CD4-positive, alpha-beta T cell (primary cell): ENCODE results near the gene CPAMD8. TPM values are rescaled to one million over a fixed set of nuclear protein-coding genes. Genes with fewer than 3 reads are reported as not detected.

Experiments used
- ATAC-seq: fragments of 200-7000 bp; cut with Tn5 transposase; one replicate; pipeline ENCODE4 v1.10.0; 2022; ENCODE audit warnings: mild to moderate bottlenecking; ENCODE audit not compliant: poor library complexity
- CTCF ChIA-PET: fragments of 350-600 bp; sonication (Branson Sonifier 250); formaldehyde crosslinking; loops from one replicate; lab custom pipeline; 2021; ENCODE audit warnings: antibody characterized with exemption, inconsistent platforms; lab: Charles Lee
- POLR2A ChIA-PET: fragments of 350-600 bp; sonication (Branson Sonifier 250); formaldehyde crosslinking; loops from one replicate; lab custom pipeline; 2021; ENCODE audit warnings: antibody characterized with exemption, inconsistent platforms; lab: Charles Lee
- DNase-seq, 14 experiments: peaks; one replicate each; pipeline ENCODE4 v3.0.0-alpha.2; 2013 to 2020; ENCODE audit warnings: mixed read lengths in 2 of 14
- H3K27ac ChIP-seq, 2 donors: one replicate each; pipeline versions ENCODE4 v1.5.1 to v1.7.0; 2013; ENCODE audit warnings: low read length in 2 of 2, low read depth in 1 of 2, mild to moderate bottlenecking in 1 of 2
- H3K27me3 ChIP-seq, 2 experiments: 1 replicate in 1 of 2; 2 replicates in 1 of 2; pipeline versions ENCODE4 v1.6.1 to v1.7.0; 2013; ENCODE audit warnings: low read length in 2 of 2, control low read depth in 1 of 2, mild to moderate bottlenecking in 1 of 2, moderate library complexity in 1 of 2; ENCODE audit not compliant: insufficient read depth in 2 of 2, control insufficient read depth in 1 of 2
- H3K36me3 ChIP-seq: one replicate; pipeline ENCODE4 v1.6.1; 2013; ENCODE audit warnings: low read length, control low read depth; ENCODE audit not compliant: insufficient read depth
- H3K4me1 ChIP-seq: one replicate; pipeline ENCODE4 v1.6.1; 2013; ENCODE audit warnings: low read length, control low read depth; ENCODE audit not compliant: insufficient read depth
- H3K4me3 ChIP-seq: one replicate; pipeline ENCODE4 v1.5.1; 2013; ENCODE audit warnings: mild to moderate bottlenecking, low read length, moderate library complexity
- H3K9me3 ChIP-seq, 2 experiments: 1 replicate in 1 of 2; 2 replicates in 1 of 2; pipeline versions ENCODE4 v1.6.1 to v1.7.0; 2013; ENCODE audit warnings: low read length in 2 of 2, mild to moderate bottlenecking in 2 of 2, control low read depth in 1 of 2, moderate library complexity in 1 of 2; ENCODE audit not compliant: control insufficient read depth in 1 of 2, insufficient read depth in 1 of 2
- H3K27ac Mint-ChIP-seq: one replicate; pipeline ENCODE4 v1.8.0; 2020; ENCODE audit warnings: mixed read lengths
- H3K27me3 Mint-ChIP-seq: one replicate; pipeline ENCODE4 v1.8.0; 2021; ENCODE audit warnings: mixed read lengths
- H3K36me3 Mint-ChIP-seq: one replicate; pipeline ENCODE4 v1.8.0; 2021; ENCODE audit warnings: low read depth, mixed read lengths
- H3K4me1 Mint-ChIP-seq: one replicate; pipeline ENCODE4 v1.8.0; 2021; ENCODE audit warnings: low read depth, mixed read lengths
- H3K4me3 Mint-ChIP-seq: one replicate; pipeline ENCODE4 v1.8.0; 2020; ENCODE audit warnings: mild to moderate bottlenecking, mixed read lengths
- H3K9me3 Mint-ChIP-seq: one replicate; pipeline ENCODE4 v1.8.0; 2020; ENCODE audit warnings: mixed read lengths
- CTCF ChIP-seq: fragments of 200-600 bp; IDR thresholded peaks from one replicate; pipeline ENCODE4 v1.8.0; 2022; ENCODE audit warnings: antibody characterized with exemption, mild to moderate bottlenecking
- intact Hi-C, 2 experiments: fragments of 100-400 bp; cut with DNase I in 1 of 2; cut with micrococcal nuclease in 1 of 2; formaldehyde crosslinking; loops; one replicate each; pipeline versions ENCODE4 v1.15.1 to v1.9.0; 2023 to 2025; cut with DNase I, micrococcal nuclease
- total RNA-seq, 174 experiments: library from RNA in 2 of 174; stranded (reverse) in 2 of 174; gene quantifications; one replicate each; pipeline ENCODE4 v1.2.3 and lab custom pipeline; 2021 to 2026

CPAMD8 gene
- total RNA-seq, 2 experiments from 2014 or later, result 0.05 to 0.34 TPM

GRCh38 chr19:16889366-16889882 is 137.2 kb downstream of the CPAMD8 start:
- CTCF ChIA-PET, result no interaction called here
- no peak overlapping the region for H3K27ac Mint-ChIP-seq
- no peak overlapping the region for H3K27ac ChIP-seq

GRCh38 chr19:16888629-16889365 is 137.8 kb downstream of the CPAMD8 start, which contains the start of gene F2RL3:
Gene F2RL3 (plus strand): TSS chr19:16888999. CDS start chr19:16889190, 191 bp downstream.
- Histone ChIP-seq H3K4me1 (peaks cover 18% of the 10 kb centered on the region), H3K27me3 (peaks cover 7 to 26% of the 10 kb centered on the region in 2 experiments), H3K4me3 (no peak within 1 kb of the TSS), H3K36me3 (no peaks in the 10 kb centered on the region), H3K9me3 (peaks cover 0 to 24% of the 10 kb centered on the region in 2 experiments), H3K27ac (no peak within 1 kb of the TSS)
- intact Hi-C loops, result no loop called here
- no peak within 1 kb of the TSS for H3K27ac Mint-ChIP-seq
- no peaks in the 10 kb centered on the region for H3K36me3 Mint-ChIP-seq
- ATAC-seq (no peak), DNase-seq (peak in 2 of 14 experiments; percentile 34 to 47)
- no peaks in the 10 kb centered on the region for H3K4me1 Mint-ChIP-seq
- ChIA-PET POLR2A (no interaction called here), CTCF (no interaction called here)
- no peak within 1 kb of the TSS for H3K4me3 Mint-ChIP-seq
- no peak for TF ChIP-seq CTCF
- peaks cover 29% of the 10 kb centered on the region for H3K27me3 Mint-ChIP-seq
- H3K9me3 Mint-ChIP-seq, result no peaks in the 10 kb centered on the region

More at GRCh38 chr19:16889366-16889882, 137.2 kb downstream of the CPAMD8 start:
- DNase-seq (peak in 1 of 14 experiments; percentile 14), ATAC-seq (no peak)
- POLR2A ChIA-PET, result no interaction called here
- Histone ChIP-seq H3K4me3 (no peak overlapping the region), H3K36me3 (no peaks in the 10 kb centered on the region), H3K27me3 (peaks cover 7 to 33% of the 10 kb centered on the region in 2 experiments), H3K4me1 (peaks cover 24% of the 10 kb centered on the region), H3K9me3 (peaks cover 0 to 18% of the 10 kb centered on the region in 2 experiments)
- TF ChIP-seq CTCF, result no peak
- intact Hi-C loops, result no loop called here
- H3K4me1 Mint-ChIP-seq, result no peaks in the 10 kb centered on the region
- H3K9me3 Mint-ChIP-seq, result no peaks in the 10 kb centered on the region
- H3K27me3 Mint-ChIP-seq, result peaks cover 36% of the 10 kb centered on the region
- H3K4me3 Mint-ChIP-seq, result no peak overlapping the region
- no peaks in the 10 kb centered on the region for H3K36me3 Mint-ChIP-seq

GRCh38 chr19:16887353-16888265 is 139.0 kb downstream of the CPAMD8 start:
- CTCF ChIA-PET, result no interaction called here

More at GRCh38 chr19:16887353-16888265, 139.0 kb downstream of the CPAMD8 start:
- TF ChIP-seq CTCF, result no peak
- H3K27me3 Mint-ChIP-seq, result peaks cover 21% of the 10 kb centered on the region
- Histone ChIP-seq H3K36me3 (no peaks in the 10 kb centered on the region), H3K27me3 (peaks cover 4 to 15% of the 10 kb centered on the region in 2 experiments), H3K9me3 (peaks cover 10 to 33% of the 10 kb centered on the region in 2 experiments), H3K4me3 (no peak overlapping the region), H3K4me1 (peaks cover 9% of the 10 kb centered on the region), H3K27ac (no peak overlapping the region)
- H3K4me3 Mint-ChIP-seq, result no peak overlapping the region
- POLR2A ChIA-PET, result no interaction called here
- H3K9me3 Mint-ChIP-seq, result peaks cover 4% of the 10 kb centered on the region
- ATAC-seq (no peak), DNase-seq (no peak)
- no peaks in the 10 kb centered on the region for H3K4me1 Mint-ChIP-seq
- intact Hi-C loops, result no loop called here
- no peak overlapping the region for H3K27ac Mint-ChIP-seq
- peaks cover 5% of the 10 kb centered on the region for H3K36me3 Mint-ChIP-seq
